Tibial nerve (tissue), 4 donors: Measurements from ENCODE around the gene CTXND1.

ENCODE experiments used
- EP300 ChIP-seq, 2 donors: sonication (generic); formaldehyde crosslinking; IDR thresholded peaks; one replicate each; pipeline ENCODE4 v1.6.1; 2017; ENCODE audit warnings: antibody characterized with exemption in 2 of 2, mild to moderate bottlenecking in 1 of 2
- POLR2A ChIP-seq, 2 donors: fragments of 450-650 bp; IDR thresholded peaks; one replicate each; pipeline ENCODE4 v1.6.1; 2017; ENCODE audit warnings: antibody characterized with exemption in 2 of 2, mild to moderate bottlenecking in 2 of 2, moderate library complexity in 2 of 2
- TF ChIP-seq, protein P1 (sequence below), 5 experiments: fragments of 200-600 bp in 3 of 5; fragments of 450-650 bp in 2 of 5; sonication (generic) in 3 of 5; IDR thresholded peaks; one replicate each; pipeline ENCODE4 v1.5.1; 2016 to 2019; ENCODE audit warnings: antibody characterized with exemption in 5 of 5, mild to moderate bottlenecking in 3 of 5, moderate library complexity in 2 of 5

DNA sequence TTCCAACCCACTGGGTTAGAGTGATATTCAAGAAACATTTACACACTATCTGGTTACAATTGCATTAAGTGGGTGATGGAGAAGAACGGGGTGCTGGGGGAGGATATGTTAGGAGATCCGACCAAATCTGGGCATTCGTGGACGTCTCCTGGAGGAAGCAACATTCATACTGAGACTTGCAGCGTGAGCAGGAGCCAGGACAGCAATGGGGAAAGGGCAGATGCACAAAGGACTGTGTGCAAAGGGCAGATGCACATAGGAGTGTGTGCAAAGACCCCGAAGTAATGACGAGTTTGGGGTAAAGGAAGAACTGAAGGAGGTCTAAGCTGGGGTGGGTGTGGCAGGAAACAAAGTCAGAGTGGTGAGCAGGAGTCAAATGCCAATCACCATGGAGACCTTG is 16.1 kb upstream of the CTXND1 start:
- TF ChIP-seq, protein P1, sequence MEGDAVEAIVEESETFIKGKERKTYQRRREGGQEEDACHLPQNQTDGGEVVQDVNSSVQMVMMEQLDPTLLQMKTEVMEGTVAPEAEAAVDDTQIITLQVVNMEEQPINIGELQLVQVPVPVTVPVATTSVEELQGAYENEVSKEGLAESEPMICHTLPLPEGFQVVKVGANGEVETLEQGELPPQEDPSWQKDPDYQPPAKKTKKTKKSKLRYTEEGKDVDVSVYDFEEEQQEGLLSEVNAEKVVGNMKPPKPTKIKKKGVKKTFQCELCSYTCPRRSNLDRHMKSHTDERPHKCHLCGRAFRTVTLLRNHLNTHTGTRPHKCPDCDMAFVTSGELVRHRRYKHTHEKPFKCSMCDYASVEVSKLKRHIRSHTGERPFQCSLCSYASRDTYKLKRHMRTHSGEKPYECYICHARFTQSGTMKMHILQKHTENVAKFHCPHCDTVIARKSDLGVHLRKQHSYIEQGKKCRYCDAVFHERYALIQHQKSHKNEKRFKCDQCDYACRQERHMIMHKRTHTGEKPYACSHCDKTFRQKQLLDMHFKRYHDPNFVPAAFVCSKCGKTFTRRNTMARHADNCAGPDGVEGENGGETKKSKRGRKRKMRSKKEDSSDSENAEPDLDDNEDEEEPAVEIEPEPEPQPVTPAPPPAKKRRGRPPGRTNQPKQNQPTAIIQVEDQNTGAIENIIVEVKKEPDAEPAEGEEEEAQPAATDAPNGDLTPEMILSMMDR (IDR thresholded peaks at IDR 0.05): no peak
- no peak for TF ChIP-seq POLR2A (IDR thresholded peaks at IDR 0.05)
- no peak for TF ChIP-seq EP300 (IDR thresholded peaks at IDR 0.05)
